ENCODE data around the gene RDH13.
"Not testable (repeated sequence)": the region's sequence is repeated elsewhere in the genome, so short reads cannot be mapped to it uniquely, and the experiment has no call there.

RDH13 gene

DNA sequence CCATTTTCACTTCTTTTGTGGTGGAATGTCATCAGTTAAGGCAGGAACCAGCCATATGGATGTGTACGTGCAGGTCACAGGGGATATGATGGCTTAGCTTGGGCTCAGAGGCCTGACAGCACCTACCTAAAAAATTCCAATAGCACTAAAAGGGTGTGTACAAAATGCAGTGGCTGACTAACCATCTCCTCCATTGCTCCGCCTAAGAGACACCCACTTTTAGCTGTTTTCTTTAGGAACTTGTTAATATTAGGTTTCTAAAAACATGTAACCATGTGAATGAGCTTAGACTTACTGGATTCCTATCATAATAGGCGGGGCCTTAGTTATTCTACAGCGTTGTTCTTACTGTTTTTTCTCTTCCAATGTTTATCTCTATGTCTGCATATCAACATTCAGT, 50.6 kb downstream of the RDH13 start:
- H3K27ac ChIP-seq = no peak overlapping the region
- no peak for TF ChIP-seq ZFX (IDR thresholded peaks at IDR 0.05; ENCODE audit: borderline replicate concordance)
- TF ChIP-seq, protein P1, sequence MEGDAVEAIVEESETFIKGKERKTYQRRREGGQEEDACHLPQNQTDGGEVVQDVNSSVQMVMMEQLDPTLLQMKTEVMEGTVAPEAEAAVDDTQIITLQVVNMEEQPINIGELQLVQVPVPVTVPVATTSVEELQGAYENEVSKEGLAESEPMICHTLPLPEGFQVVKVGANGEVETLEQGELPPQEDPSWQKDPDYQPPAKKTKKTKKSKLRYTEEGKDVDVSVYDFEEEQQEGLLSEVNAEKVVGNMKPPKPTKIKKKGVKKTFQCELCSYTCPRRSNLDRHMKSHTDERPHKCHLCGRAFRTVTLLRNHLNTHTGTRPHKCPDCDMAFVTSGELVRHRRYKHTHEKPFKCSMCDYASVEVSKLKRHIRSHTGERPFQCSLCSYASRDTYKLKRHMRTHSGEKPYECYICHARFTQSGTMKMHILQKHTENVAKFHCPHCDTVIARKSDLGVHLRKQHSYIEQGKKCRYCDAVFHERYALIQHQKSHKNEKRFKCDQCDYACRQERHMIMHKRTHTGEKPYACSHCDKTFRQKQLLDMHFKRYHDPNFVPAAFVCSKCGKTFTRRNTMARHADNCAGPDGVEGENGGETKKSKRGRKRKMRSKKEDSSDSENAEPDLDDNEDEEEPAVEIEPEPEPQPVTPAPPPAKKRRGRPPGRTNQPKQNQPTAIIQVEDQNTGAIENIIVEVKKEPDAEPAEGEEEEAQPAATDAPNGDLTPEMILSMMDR (IDR thresholded peaks at IDR 0.05) = no peak

DNA sequence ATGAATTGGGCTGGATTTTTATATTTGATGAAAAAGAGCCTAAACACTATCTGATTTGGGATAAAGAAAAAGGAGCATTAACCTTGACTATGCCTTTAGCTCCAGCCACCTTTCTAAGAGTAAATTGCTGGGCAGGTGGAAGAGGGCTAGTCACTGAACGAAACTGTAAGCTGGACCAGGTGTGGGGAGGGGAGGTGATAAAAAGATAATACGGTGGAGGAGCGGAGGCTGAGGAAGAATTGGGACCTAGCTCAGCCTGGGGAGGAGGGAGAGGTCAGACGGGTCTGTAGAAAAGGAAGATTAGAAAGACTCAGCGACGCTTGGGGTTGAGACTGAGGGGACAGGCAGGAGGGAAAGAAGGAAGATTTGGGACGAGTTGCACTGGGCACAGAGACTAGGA, 52.4 kb downstream of the RDH13 start:
- not testable (repeated sequence) for H3K27ac ChIP-seq

DNA sequence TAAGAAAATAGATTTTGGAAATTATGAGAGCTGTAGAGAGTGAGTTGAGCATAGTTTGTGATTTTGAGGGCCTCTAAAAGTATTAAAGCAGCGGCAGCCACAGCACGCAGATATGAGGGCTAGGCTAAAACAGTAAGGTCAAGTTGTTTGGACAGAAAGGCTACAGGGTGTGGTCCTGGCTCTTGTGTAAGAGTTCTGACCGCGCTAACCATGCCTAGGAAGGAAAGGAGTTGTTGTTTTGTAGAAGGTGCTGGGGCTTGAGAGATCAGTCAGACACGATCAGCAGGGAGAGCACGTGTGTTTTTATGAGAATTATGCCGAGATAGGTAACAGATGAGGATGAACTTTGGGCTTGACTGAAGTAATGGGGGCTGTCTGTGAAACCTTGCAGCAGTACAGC, 54.2 kb downstream of the RDH13 start:
- not testable (repeated sequence) for H3K27ac ChIP-seq

DNA sequence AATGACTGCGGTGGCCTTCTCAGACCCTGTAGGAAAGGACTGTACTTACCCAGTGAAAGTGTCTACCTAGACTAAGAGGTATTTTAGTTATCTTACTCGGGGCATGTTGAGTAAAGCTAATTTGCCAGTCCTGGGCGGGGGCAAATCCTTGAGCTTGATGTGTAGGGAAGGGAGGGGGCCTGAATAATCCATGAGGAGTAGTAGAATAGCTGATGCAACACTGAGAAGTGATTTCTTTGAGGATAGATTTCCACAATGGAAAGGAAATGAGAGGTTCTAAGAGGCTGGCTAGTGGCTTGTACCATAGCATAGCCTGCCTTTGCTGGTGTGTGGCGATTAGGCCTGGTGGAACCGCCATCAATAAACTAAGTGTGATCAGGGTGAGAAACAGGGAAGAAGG, 54.8 kb downstream of the RDH13 start:
- not testable (repeated sequence) for H3K27ac ChIP-seq

DNA sequence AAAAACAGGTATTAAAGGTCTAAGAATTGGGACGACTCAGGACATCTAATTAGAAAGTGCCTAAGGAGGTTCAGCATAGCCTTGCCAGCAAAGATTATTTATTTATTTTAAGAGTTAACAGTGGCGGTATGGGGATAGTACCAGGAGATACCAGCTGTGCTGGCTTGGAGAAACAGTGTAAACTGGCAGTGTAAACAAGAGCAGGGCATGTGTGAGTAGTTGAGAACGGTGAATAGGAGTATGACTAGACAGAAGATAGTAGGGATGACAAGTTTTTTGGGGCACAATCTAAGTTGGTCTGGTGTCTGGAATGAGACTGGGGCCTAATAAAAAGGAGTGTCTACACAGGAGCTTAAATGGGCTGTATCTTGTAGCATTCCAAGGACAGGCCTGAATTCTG, 55.4 kb downstream of the RDH13 start:
- not testable (repeated sequence) for H3K27ac ChIP-seq

DNA sequence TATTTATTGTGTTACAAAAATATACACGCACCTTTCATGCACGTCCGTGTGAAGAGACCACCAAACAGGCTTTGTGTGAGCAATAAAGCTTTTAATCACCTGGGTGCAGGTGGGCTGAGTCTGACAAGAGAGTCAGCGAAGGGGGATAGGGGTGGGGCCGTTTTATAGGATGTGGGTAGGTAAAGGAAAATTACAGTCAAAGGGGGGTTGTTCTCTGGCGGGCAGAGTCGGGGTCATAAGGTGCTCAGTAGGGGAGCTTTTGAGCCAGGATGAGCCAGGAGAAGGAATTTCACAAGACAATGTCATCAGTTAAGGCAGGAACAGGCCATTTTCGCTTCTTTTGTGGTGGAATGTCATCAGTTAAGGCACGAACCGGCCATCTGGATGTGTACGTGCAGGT, 56.2 kb downstream of the RDH13 start:
- not testable (repeated sequence) for H3K27ac ChIP-seq

DNA sequence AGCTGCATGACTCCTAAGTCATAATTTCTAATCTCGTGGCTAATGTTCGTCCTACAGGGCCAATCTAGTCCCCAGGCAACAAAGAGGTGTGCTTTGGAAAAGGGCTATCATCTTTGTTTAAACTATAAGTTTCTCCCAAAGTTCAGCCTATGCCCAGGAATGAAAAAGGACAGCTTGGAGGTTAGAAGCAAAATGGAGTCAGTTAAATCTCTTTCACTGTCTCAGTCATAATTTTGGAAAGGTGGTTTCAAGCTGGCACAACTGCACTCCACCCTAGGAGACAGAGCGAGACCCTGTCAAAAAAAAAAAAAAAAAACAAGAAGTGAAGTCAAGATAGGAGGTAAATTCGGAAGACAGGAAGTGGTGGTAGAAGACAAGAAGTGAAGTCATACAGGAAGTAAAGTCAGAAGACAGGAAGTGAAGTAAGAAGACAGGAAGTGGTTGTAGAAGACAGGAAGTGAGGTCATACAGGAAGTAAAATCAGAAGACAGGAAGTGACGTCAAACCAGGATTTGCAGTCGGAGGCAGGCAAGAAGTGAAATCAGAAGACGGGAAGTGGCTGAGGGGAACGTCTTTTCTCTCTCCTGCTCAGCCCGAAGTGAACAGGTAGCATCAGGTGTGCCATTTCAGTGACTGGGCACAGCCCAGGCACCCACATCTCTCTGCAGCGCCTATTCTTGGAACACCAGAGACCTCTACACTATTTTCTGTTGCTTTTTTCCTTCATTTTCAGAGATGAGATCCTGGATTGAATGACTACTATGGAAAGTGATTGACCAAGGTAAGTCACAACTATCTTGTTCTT, 57.1 kb downstream of the RDH13 start:
- TF ChIP-seq, protein P1 (IDR thresholded peaks at IDR 0.05) = no peak
- no peak for TF ChIP-seq ZFX (IDR thresholded peaks at IDR 0.05; ENCODE audit: borderline replicate concordance)
- H3K27ac ChIP-seq = no peak overlapping the region

DNA sequence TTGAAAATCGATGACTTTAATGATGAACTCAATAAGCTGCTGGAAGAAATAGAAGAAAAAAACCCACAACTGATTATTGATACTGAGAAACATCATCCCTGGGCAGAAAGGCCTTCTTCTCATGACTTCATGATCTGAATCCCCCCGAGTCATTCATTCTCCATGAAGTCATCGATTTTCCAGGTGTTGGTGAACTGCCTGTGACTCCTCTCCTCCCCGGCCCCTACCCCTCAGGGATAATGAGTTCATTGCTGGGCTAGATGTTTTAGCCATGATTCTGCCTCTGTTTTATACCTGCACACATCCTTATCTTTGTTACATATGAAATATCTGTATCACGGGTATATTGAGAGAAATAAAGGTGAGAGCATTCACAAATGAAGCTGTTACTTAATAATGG, 62.2 kb downstream of the RDH13 start:
- TF ChIP-seq ZFX (IDR thresholded peaks at IDR 0.05; ENCODE audit: borderline replicate concordance) = no peak
- TF ChIP-seq, protein P1 (IDR thresholded peaks at IDR 0.05) = no peak

DNA sequence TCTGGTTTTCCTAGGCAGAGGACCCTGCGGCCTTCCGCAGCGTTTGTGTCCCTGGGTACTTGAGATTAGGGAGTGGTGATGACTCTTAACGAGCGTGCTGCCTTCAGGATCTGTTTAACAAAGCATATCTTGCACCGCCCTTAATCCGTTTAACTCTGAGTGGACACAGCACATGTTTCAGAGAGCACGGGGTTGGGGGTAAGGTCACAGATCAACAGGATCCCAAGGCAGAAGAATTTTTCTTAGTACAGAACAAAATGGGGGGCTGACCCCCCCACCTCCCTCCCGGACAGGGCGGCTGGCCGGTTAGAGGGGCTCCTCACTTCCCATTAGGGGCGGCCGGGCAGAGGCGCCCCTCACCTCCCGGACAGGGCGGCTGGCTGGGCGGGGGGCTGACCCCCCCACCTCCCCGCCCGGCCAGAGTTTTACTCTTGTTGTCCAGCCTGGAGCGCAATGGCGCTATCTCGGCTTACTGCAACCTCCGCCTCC, 64.2 kb downstream of the RDH13 start:
- not testable (repeated sequence) for H3K27ac ChIP-seq

More for the DNA sequence above, 62.2 kb downstream of the RDH13 start:
- no peak overlapping the region for H3K27ac ChIP-seq

DNA sequence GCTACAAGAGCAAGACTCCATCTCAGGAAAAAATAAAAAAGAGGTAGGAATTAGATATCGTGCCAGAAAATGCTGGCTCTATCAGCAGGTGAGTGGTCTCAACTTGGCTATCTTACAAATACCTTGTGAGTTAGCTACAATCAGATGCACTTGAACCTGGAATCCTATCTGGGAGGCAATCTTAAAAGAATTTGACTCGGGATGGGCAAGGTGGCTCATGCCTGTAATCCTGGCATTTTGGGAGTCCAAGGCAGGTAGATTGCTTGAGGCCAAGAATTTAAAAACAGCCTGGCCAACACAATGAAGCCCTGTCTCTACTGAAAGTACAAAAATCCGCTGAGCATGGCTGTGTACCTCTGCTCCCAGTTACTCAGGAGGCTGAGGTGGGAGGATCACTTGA, 67.4 kb downstream of the RDH13 start:
- no peak overlapping the region for H3K27ac ChIP-seq
- no peak for TF ChIP-seq ZFX (IDR thresholded peaks at IDR 0.05; ENCODE audit: borderline replicate concordance)
- TF ChIP-seq, protein P1 (IDR thresholded peaks at IDR 0.05) = no peak
